ENCODE data around the gene SPTBN1. TPM values are rescaled to one million over a fixed set of nuclear protein-coding genes. Genes with fewer than 3 reads are reported as not detected.
A peak's percentile ranks its signal among the peaks of the same experiment; 100 is the strongest.

SPTBN1 gene
- total RNA-seq, 4 donors from 2014 or later = 189 to 423 (median 341) TPM

DNA sequence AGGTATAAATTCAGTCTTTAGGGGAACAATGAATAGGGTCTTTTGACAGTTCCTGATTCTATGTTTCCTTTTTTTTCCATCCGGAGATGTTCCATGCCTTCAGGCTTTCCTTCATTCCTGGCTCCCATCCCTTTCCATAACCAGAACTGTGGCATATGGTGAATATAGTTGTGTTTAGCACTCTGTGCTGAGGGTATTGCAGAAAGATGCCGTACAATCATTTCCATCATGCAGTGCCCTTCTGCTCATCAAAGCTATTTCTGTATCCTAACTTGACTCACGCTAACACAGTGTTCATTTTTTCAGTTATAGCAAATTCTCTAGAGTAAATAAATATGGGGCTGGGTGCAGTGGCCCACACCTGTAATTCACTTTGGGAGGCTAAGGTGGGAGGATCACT is 135.4 kb downstream of the SPTBN1 start:
- no peak overlapping the region for H3K4me3 ChIP-seq
- H3K36me3 ChIP-seq = no peaks in the 10 kb centered on the region
- peaks cover 0 to 12% of the 10 kb centered on the region in 2 donors for H3K4me1 ChIP-seq
- H3K27me3 ChIP-seq = no peaks in the 10 kb centered on the region
- H3K9me3 ChIP-seq = no peaks in the 10 kb centered on the region
- intact Hi-C loops (cut with DNase I; ENCODE audit: low total_unique reads) = no loop called here
- TF ChIP-seq, protein P1, sequence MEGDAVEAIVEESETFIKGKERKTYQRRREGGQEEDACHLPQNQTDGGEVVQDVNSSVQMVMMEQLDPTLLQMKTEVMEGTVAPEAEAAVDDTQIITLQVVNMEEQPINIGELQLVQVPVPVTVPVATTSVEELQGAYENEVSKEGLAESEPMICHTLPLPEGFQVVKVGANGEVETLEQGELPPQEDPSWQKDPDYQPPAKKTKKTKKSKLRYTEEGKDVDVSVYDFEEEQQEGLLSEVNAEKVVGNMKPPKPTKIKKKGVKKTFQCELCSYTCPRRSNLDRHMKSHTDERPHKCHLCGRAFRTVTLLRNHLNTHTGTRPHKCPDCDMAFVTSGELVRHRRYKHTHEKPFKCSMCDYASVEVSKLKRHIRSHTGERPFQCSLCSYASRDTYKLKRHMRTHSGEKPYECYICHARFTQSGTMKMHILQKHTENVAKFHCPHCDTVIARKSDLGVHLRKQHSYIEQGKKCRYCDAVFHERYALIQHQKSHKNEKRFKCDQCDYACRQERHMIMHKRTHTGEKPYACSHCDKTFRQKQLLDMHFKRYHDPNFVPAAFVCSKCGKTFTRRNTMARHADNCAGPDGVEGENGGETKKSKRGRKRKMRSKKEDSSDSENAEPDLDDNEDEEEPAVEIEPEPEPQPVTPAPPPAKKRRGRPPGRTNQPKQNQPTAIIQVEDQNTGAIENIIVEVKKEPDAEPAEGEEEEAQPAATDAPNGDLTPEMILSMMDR (IDR thresholded peaks at IDR 0.05) = no peak
- TF ChIP-seq POLR2A (IDR thresholded peaks at IDR 0.05) = no peak
- H3K27ac ChIP-seq = no peak overlapping the region
- DNase-seq = no peak

DNA sequence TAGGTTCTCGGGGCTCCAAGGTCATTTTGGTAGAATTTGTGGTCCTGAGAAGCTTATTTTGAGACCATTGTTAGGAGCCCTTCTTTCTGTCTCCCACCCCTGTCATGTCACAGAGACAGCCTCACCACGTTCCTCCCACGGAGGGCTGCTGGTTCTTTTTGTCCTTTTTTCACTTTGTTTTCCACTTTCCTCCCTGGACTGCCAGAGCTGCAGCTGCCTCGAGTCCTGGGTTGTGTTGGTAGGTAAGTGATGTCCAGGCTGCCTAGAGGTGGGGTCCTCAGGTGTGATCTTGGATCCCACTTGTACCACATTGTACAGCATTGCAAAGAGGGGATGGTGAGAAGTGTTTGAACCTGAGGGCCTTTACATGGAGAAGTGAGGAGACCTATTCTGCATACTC is 137.1 kb downstream of the SPTBN1 start:
- peaks cover 8 to 9% of the 10 kb centered on the region in 2 donors for H3K4me1 ChIP-seq

DNA sequence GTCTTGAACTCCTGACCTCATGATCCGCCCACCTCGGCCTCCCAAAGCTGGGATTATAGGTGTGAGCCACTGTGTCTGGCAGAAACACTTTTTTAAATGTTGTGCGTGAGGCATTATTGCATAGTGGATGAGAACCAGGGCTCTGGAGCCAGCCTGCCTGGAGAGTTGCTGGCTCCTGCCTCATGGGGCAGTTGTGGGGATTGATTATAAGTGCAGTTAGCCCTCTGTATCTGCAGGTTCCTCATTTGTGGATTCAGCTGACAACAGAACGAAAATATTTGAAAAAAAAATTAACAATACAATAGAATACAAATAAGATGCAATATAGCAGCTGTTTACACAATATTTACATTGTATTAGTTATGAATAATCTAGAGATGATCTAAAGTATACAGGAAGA is 137.9 kb downstream of the SPTBN1 start:
- TF ChIP-seq POLR2A (IDR thresholded peaks at IDR 0.05) = no peak
- TF ChIP-seq, protein P1 (IDR thresholded peaks at IDR 0.05) = no peak
- intact Hi-C loops (cut with DNase I; ENCODE audit: low total_unique reads) = no loop called here
- H3K4me1 ChIP-seq = peaks cover 8 to 9% of the 10 kb centered on the region in 2 donors

More for the DNA sequence above, 137.1 kb downstream of the SPTBN1 start:
- intact Hi-C loops (cut with DNase I; ENCODE audit: low total_unique reads) = no loop called here
- TF ChIP-seq, protein P1 (IDR thresholded peaks at IDR 0.05) = no peak
- TF ChIP-seq POLR2A (IDR thresholded peaks at IDR 0.05) = no peak
- Histone ChIP-seq H3K4me3 (no peak overlapping the region), H3K27ac (no peak overlapping the region), H3K27me3 (no peaks in the 10 kb centered on the region), H3K9me3 (no peaks in the 10 kb centered on the region), H3K36me3 (no peaks in the 10 kb centered on the region)
- DNase-seq = no peak

DNA sequence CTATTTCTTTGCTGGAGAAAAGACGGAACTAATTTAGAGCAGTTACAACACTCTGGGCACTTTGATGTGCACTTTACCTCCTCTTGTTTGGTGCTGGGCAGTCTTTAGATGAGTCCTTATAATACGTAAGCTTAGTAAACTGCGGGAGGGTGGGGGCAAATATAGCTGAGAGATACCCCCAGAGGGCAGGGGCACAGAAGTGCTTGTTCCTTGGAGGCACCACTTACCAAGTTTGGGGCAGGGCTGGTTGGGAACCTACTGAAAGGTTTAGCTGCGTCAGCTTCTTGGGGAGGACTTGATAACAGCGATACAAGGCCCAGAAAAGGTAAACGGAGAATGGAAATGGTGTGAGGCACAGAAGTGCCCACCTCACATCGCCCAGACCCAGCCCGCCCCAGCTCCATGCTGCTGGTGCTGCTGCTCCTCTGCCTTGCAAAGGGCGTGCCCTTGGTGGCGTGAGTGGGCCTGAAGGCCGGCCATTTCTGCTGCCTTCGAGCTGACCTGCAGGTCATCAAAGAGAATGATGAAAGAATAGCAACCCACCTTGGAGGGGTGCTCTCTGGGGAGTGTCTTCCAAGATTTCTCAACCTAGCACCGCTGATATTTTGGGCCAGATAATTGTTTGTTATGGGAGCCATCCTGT is 139.2 kb downstream of the SPTBN1 start:
- H3K4me1 ChIP-seq = peaks cover 5 to 9% of the 10 kb centered on the region in 2 donors

More for the DNA sequence above, 137.9 kb downstream of the SPTBN1 start:
- H3K9me3 ChIP-seq = no peaks in the 10 kb centered on the region
- no peak for DNase-seq
- no peak overlapping the region for H3K4me3 ChIP-seq
- no peaks in the 10 kb centered on the region for H3K27me3 ChIP-seq
- no peak overlapping the region for H3K27ac ChIP-seq
- H3K36me3 ChIP-seq = no peaks in the 10 kb centered on the region

More for the DNA sequence above, 139.2 kb downstream of the SPTBN1 start:
- TF ChIP-seq POLR2A (IDR thresholded peaks at IDR 0.05) = no peak
- TF ChIP-seq, protein P1 (IDR thresholded peaks at IDR 0.05) = no peak
- H3K4me3 ChIP-seq = no peak overlapping the region
- H3K9me3 ChIP-seq = no peaks in the 10 kb centered on the region
- peak overlapping the region; percentile 73 to 77 for H3K27ac ChIP-seq
- H3K27me3 ChIP-seq = no peaks in the 10 kb centered on the region
- no peak for DNase-seq
- intact Hi-C loops (cut with DNase I; ENCODE audit: low total_unique reads) = no loop called here
- no peaks in the 10 kb centered on the region for H3K36me3 ChIP-seq

All from uterus (tissue), 4 donors.